Body of pancreas (tissue), 4 donors: ENCODE data around the gene SIPA1L3.

Experiments used
- CTCF ChIP-seq, 7 experiments: fragments of 450-650 bp in 4 of 7; fragments of 200-600 bp in 3 of 7; sonication (generic) in 3 of 7; IDR thresholded peaks; one replicate each; pipeline ENCODE4 v1.5.1; 2016 to 2019; ENCODE audit warnings: antibody characterized with exemption in 7 of 7
- POLR2A ChIP-seq, 3 donors: fragments of 450-650 bp; IDR thresholded peaks; one replicate each; pipeline ENCODE4 v1.6.1; 2016; ENCODE audit warnings: antibody characterized with exemption in 3 of 3, mild to moderate bottlenecking in 2 of 3

- TF ChIP-seq CTCF (IDR thresholded peaks at IDR 0.05) (no peak), POLR2A (IDR thresholded peaks at IDR 0.05) (no peak)
Observed at GRCh38 chr19:38072776-38073750, 166.1 kb downstream of the SIPA1L3 start.
